ENCODE results near the gene WNT1. TPM values are rescaled to one million over a fixed set of nuclear protein-coding genes. Genes with fewer than 3 reads are reported as not detected.
A peak's percentile ranks its signal among the peaks of the same experiment; 100 is the strongest.

WNT1 gene
- total and polyA plus RNA-seq, 8 donors = not detected

GRCh38 chr12:48996794-48997718, 18.9 kb downstream of the WNT1 start:
- H3K27ac ChIP-seq = no peak overlapping the region
- no peak for TF ChIP-seq POLR2A (IDR thresholded peaks at IDR 0.05)
- TF ChIP-seq CTCF (IDR thresholded peaks at IDR 0.05) = peak in 5 of 7 experiments; percentile 60 to 80 (median 69)
- H3K36me3 ChIP-seq = peaks cover 0 to 19% (median 18%) of the 10 kb centered on the region in 4 donors
- H3K27me3 ChIP-seq = peaks cover 12 to 94% (median 52%) of the 10 kb centered on the region in 3 donors
- peak overlapping the region; percentile 39 to 69 (median 50) for H3K4me3 ChIP-seq
- intact Hi-C loops (cut with DNase I; ENCODE audit: low total_unique reads) = no loop called here
- WGBS, 5 donors = 5 to 13% (median 7%) methylated on average over 23 to 71 of the region's 71 CpGs
- peaks cover 38 to 54% (median 51%) of the 10 kb centered on the region in 4 donors for H3K4me1 ChIP-seq
- peak; percentile 81 to 90 for DNase-seq
- H3K9me3 ChIP-seq = no peaks in the 10 kb centered on the region

GRCh38 chr12:48997719-48998496, 19.8 kb downstream of the WNT1 start:
- DNase-seq = peak; percentile 40 to 70
- Histone ChIP-seq H3K27ac (peak overlapping the region in 2 of 5 donors; percentile 26 to 56), H3K4me3 (peak overlapping the region; percentile 49 to 69 (median 56)), H3K4me1 (peaks cover 38 to 54% (median 51%) of the 10 kb centered on the region in 4 donors), H3K27me3 (peaks cover 12 to 94% (median 52%) of the 10 kb centered on the region in 3 donors), H3K36me3 (peaks cover 3 to 27% (median 26%) of the 10 kb centered on the region in 4 donors), H3K9me3 (no peaks in the 10 kb centered on the region)
- WGBS, 5 donors = 2 to 13% (median 4%) methylated on average over 9 to 57 of the region's 57 CpGs
- TF ChIP-seq EP300 (IDR thresholded peaks at IDR 0.05) (no peak), CTCF (IDR thresholded peaks at IDR 0.05) (no peak), POLR2AphosphoS5 (IDR thresholded peaks at IDR 0.05) (no peak), POLR2A (IDR thresholded peaks at IDR 0.05) (no peak)
- intact Hi-C loops (cut with DNase I; ENCODE audit: low total_unique reads) = no loop called here

DNA sequence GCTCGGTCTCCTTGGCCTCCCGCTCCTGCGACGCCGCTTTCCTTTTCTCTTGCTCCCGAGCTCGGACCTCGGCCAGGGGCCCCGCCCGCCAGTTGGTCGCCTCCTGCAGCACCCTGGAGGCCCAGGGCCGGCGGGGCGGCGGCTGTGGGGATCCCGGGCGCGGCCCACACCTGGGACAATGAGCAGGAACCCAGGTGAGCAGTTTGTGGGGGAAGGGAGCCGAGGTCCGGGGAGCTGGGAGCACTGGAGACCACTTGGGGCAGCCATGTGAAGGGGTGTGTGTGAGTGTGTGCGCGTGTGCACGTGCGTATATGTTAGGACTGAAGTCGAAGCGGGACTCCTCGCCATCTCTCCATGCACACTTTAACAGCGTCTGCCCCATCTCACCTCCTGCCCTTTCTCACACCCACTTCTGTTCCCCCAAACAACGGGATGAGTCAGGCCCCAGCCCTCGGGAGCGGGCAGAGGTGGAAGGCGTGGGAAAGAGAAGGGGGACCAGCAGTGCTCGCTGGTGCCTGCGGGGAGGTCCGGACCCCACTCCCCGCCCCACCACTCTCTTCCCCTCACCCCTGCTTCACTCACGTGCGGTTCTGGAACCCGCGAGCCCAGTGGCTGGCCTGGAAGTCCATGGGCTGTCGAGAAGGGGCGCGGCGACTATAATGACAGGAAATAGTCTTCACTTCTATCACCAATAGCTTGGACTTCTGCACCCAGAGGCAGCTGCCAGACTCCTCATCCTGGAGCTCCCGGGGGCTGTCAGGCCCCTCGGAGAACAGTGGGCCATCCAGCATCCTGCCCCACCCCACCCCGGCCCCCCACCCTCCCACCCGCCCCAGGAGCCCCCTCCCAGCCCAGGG, 20.6 kb downstream of the WNT1 start:
- H3K4me1 ChIP-seq = peaks cover 38 to 54% (median 51%) of the 10 kb centered on the region in 4 donors
- H3K27me3 ChIP-seq = peaks cover 12 to 94% (median 49%) of the 10 kb centered on the region in 3 donors
- intact Hi-C loops (cut with DNase I; ENCODE audit: low total_unique reads) = no loop called here
- H3K9me3 ChIP-seq = no peaks in the 10 kb centered on the region
- no peak for TF ChIP-seq CTCF (IDR thresholded peaks at IDR 0.05)
- no peak for TF ChIP-seq EP300 (IDR thresholded peaks at IDR 0.05)
- no peak for TF ChIP-seq POLR2A (IDR thresholded peaks at IDR 0.05)
- TF ChIP-seq POLR2AphosphoS5 (IDR thresholded peaks at IDR 0.05) = no peak
- WGBS, 5 donors = 1 to 3% (median 1%) methylated on average over 38 to 48 of the region's 48 CpGs
- H3K27ac ChIP-seq = peak overlapping the region in 1 of 5 donors; percentile 56
- DNase-seq = peak; percentile 38 to 71
- peak overlapping the region; percentile 49 to 69 (median 56) for H3K4me3 ChIP-seq
- H3K36me3 ChIP-seq = peaks cover 11 to 35% (median 34%) of the 10 kb centered on the region in 4 donors
